A549 (cell line): ENCODE results near the gene MAPK12.

Experiments
- CEBPB ChIP-seq, 2 experiments: fragments of >200 bp in 1 of 2; sonication (Bioruptor Twin) in 1 of 2; formaldehyde crosslinking in 1 of 2; IDR thresholded peaks; 2 replicates each; pipeline ENCODE4 v1.6.1; 2012 to 2016
- CTCF ChIP-seq: fragments of >200 bp; sonication (Bioruptor Twin); formaldehyde crosslinking; IDR thresholded peaks from 3 replicates; pipeline ENCODE4 v1.5.1; 2016
- EP300 ChIP-seq, 2 experiments: fragments of >200 bp; sonication (Bioruptor Twin); formaldehyde crosslinking; IDR thresholded peaks; 2 replicates in 1 of 2; 3 replicates in 1 of 2; pipeline ENCODE4 v1.6.1; 2016 to 2017
- ESRRA ChIP-seq: fragments of 150-350 bp; IDR thresholded peaks from 2 replicates; pipeline ENCODE4 v1.6.1; 2014; ENCODE audit warnings: mild to moderate bottlenecking, low read length, borderline replicate concordance
- KDM1A ChIP-seq: fragments of 200-600 bp; sonication (generic); IDR thresholded peaks from 2 replicates; pipeline ENCODE4 v1.6.1; 2016; ENCODE audit warnings: low read depth, mild to moderate bottlenecking
- MAZ ChIP-seq: fragments of 150-350 bp; IDR thresholded peaks from 2 replicates; pipeline ENCODE4 v1.6.1; 2014; ENCODE audit warnings: antibody characterized with exemption, low read depth, low read length, borderline replicate concordance
- POLR2A ChIP-seq: IDR thresholded peaks from 2 replicates; pipeline ENCODE4 v1.6.1; 2012; ENCODE audit warnings: mild to moderate bottlenecking, low read length
- REST ChIP-seq: fragments of 200-600 bp; sonication (generic); IDR thresholded peaks from 2 replicates; pipeline ENCODE4 v1.6.1; 2016; ENCODE audit warnings: antibody characterized with exemption, mild to moderate bottlenecking, moderate library complexity
- ZFP36 ChIP-seq: fragments of 450-650 bp; IDR thresholded peaks from 2 replicates; pipeline ENCODE4 v1.6.1; 2014; ENCODE audit warnings: borderline replicate concordance; ENCODE audit not compliant: partially characterized antibody

- TF ChIP-seq CTCF = no peak
- no peak for TF ChIP-seq REST
- no peak for TF ChIP-seq CEBPB (IDR thresholded peaks at IDR 0.05)
- TF ChIP-seq KDM1A = no peak
- no peak for TF ChIP-seq ZFP36
- TF ChIP-seq ESRRA = no peak
- no peak for TF ChIP-seq EP300 (IDR thresholded peaks at IDR 0.05)
- TF ChIP-seq MAZ = no peak
- no peak for TF ChIP-seq POLR2A
Measured at GRCh38 chr22:50308597-50308935, 47.1 kb upstream of the MAPK12 start.
